NB4 (cell line): Measurements from ENCODE around the gene KLHL34.

Experiments
- DNase-seq: peaks from one replicate; pipeline ENCODE4 v3.0.0; 2010; ENCODE audit warnings: low read depth
- H3K4me3 ChIP-seq: one replicate; pipeline ENCODE4 v1.5.1; 2011; ENCODE audit warnings: mild to moderate bottlenecking, low read depth, low read length, moderate library complexity
- CTCF ChIP-seq: IDR thresholded peaks from one replicate; pipeline ENCODE4 v1.5.1; 2012; ENCODE audit warnings: low read depth, low read length
- MYC ChIP-seq: IDR thresholded peaks from 2 replicates; pipeline ENCODE4 v1.6.1; 2011; ENCODE audit warnings: low read depth, low read length
- POLR2A ChIP-seq: IDR thresholded peaks from 2 replicates; pipeline ENCODE4 v1.6.1; 2011; ENCODE audit warnings: mild to moderate bottlenecking; ENCODE audit not compliant: insufficient read length; ENCODE audit errors: extremely low read depth
- TF ChIP-seq, protein P1 (sequence below): IDR thresholded peaks from 2 replicates; pipeline ENCODE4 v1.6.1; 2011; ENCODE audit warnings: low read depth, low read length

The KLHL34 gene

GRCh38 chrX:21658152-21658737 is at the start of gene KLHL34:
TSS of gene KLHL34 (minus strand) at chrX:21658330. CDS start at chrX:21657788, 542 bp downstream.
- TF ChIP-seq MYC (no peak), CTCF (no peak), POLR2A (no peak)
- TF ChIP-seq, protein P1, sequence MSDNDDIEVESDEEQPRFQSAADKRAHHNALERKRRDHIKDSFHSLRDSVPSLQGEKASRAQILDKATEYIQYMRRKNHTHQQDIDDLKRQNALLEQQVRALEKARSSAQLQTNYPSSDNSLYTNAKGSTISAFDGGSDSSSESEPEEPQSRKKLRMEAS: no peak
- no peak within 1 kb of the TSS for H3K4me3 ChIP-seq
- no peak for DNase-seq

- DNase-seq: no peak
- no peak overlapping the region for H3K4me3 ChIP-seq
- TF ChIP-seq MYC (no peak), CTCF (no peak), POLR2A (no peak)
- TF ChIP-seq, protein P1: no peak
Measured at GRCh38 chrX:21705225-21705624, 47.1 kb upstream of the KLHL34 start.

- H3K4me3 ChIP-seq: no peak overlapping the region
- no peak for TF ChIP-seq CTCF
- no peak for TF ChIP-seq POLR2A
- DNase-seq: no peak
Measured at GRCh38 chrX:21702725-21703124, 44.6 kb upstream of the KLHL34 start.

GRCh38 chrX:21700967-21701366 is 42.8 kb upstream of the KLHL34 start:
- TF ChIP-seq MYC: no peak
- TF ChIP-seq, protein P1: no peak
- TF ChIP-seq CTCF: no peak
- TF ChIP-seq POLR2A: no peak
- no peak overlapping the region for H3K4me3 ChIP-seq
- DNase-seq: no peak

DNA sequence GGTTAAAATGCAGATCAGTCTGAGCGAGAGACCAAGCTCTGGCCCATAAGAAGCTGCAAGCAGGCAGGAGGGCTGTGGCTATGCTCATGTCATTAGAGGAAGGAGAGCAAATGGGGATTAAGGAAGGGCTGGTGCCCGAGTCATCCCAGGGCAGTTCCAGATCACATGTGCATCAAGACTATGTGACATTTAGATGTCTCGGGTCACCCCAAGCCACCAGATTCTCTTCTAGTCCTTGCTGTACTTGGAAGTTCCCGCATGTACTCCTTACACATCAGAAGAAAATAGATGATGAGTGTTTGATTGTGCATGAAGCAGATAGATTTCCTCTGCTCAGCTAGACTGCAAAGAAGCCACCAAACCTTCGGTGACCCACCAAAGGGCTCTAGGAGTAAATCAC is 42.1 kb upstream of the KLHL34 start:
- H3K4me3 ChIP-seq: no peak overlapping the region
- no peak for DNase-seq
- TF ChIP-seq, protein P1: no peak
- no peak for TF ChIP-seq CTCF
- no peak for TF ChIP-seq MYC
- TF ChIP-seq POLR2A: no peak

DNA sequence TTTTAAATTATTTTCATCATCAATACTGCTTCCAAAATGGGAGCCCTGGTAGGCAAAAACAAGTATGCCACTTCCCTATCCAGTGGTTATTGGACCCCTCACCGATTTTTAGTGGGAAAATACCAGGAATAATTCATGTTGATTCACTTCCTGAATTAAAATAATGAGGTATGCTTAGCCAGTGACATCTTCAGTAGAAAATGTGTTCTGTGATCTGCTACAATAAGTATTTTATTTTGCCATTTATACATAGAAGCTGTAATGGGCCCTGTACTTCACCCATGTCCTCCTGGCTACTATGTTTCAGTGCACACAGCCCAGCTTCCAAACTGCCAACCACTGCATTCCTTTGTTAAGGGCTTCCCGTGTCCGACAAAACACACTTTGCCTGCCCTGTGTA is 41.0 kb upstream of the KLHL34 start:
- DNase-seq: no peak
- H3K4me3 ChIP-seq: no peak overlapping the region
- TF ChIP-seq, protein P1: no peak
- TF ChIP-seq CTCF: no peak
- TF ChIP-seq POLR2A: no peak
- no peak for TF ChIP-seq MYC
